HG03025 (cell line): Measurements from ENCODE around the gene AMMECR1L.
"Not testable (repeated sequence)": the region's sequence is repeated elsewhere in the genome, so short reads cannot be mapped to it uniquely, and the experiment has no call there.

Source experiments
- ATAC-seq: cut with Tn5 transposase; IDR thresholded peaks from one replicate; pipeline ENCODE4 v1.9.1; 2021; ENCODE audit warnings: mild to moderate bottlenecking, moderate library complexity; ENCODE audit not compliant: unreplicated experiment, low FRiP score

The AMMECR1L gene

GRCh38 chr2:127885780-127886592 lies at the start of gene AMMECR1L:
Gene AMMECR1L (minus strand): TSS chr2:127885956. CDS start chr2:127874234, 11,722 bp downstream.
- ATAC-seq: peak; percentile 91

- ATAC-seq: no peak
These were observed 49.6 kb upstream of the AMMECR1L start for GRCh38 chr2:127935337-127935736.

GRCh38 chr2:127932199-127932876 lies 46.6 kb upstream of the AMMECR1L start:
- no peak for ATAC-seq

- ATAC-seq: no peak
These were observed 43.7 kb upstream of the AMMECR1L start for GRCh38 chr2:127929449-127929848.

GRCh38 chr2:127927384-127927783 lies 41.6 kb upstream of the AMMECR1L start:
- no peak for ATAC-seq

- ATAC-seq: no peak
These were observed 32.2 kb upstream of the AMMECR1L start for GRCh38 chr2:127917916-127918315.

GRCh38 chr2:127913808-127914457 lies 28.2 kb upstream of the AMMECR1L start:
- ATAC-seq: no peak

GRCh38 chr2:127911737-127912136 lies 26.0 kb upstream of the AMMECR1L start:
- no peak for ATAC-seq

- ATAC-seq: no peak
These were observed 24.7 kb upstream of the AMMECR1L start for GRCh38 chr2:127910415-127910814.

GRCh38 chr2:127909019-127909418 lies 23.3 kb upstream of the AMMECR1L start:
- ATAC-seq: no peak

GRCh38 chr2:127907733-127908400 lies 22.1 kb upstream of the AMMECR1L start:
- not testable (repeated sequence) for ATAC-seq

GRCh38 chr2:127906206-127906926 lies 20.6 kb upstream of the AMMECR1L start:
- no peak for ATAC-seq

GRCh38 chr2:127901339-127902056 lies 15.7 kb upstream of the AMMECR1L start:
- ATAC-seq: no peak

GRCh38 chr2:127897531-127898211 lies 11.9 kb upstream of the AMMECR1L start:
- ATAC-seq: no peak

GRCh38 chr2:127893494-127893893 lies 7.7 kb upstream of the AMMECR1L start:
- no peak for ATAC-seq

- no peak for ATAC-seq
These were observed 7.3 kb upstream of the AMMECR1L start for GRCh38 chr2:127893033-127893432.

GRCh38 chr2:127891811-127892210 lies 6.1 kb upstream of the AMMECR1L start:
- no peak for ATAC-seq

- ATAC-seq: not testable (repeated sequence)
These were observed 5.0 kb upstream of the AMMECR1L start for GRCh38 chr2:127890756-127891155.

- no peak for ATAC-seq
These were observed 3.0 kb upstream of the AMMECR1L start for GRCh38 chr2:127888772-127889171.
